ENCODE results near the gene SLC26A3. TPM values are rescaled to one million over a fixed set of nuclear protein-coding genes. Genes with fewer than 3 reads are reported as not detected.

SLC26A3 gene
- total and polyA plus RNA-seq, 2 of the 8 experiments (the other 6 are each of a cell fraction or from before 2014, with no cell fraction given): not detected

DNA sequence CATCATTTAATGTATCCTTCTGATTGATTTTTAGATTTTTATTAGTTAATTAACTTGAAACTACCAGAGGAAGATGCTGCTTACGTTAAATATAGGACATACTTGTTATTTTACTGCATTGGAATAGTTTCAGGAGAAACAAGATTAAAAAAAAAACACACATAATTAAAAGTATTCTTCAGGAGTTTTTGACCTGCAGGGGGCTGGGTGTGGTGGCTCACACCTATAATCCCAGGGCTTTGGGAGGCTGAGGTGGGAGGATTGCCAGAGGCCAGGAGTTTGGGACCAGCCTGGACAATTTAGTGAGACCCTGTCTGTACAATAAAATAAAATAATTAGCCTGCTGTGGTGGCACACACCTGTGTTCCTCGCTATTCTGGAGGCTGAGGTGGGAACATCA lies 48.4 kb downstream of the SLC26A3 start:
- Histone ChIP-seq H2BK12ac (ENCODE audit: low read depth, low read length) (no peak overlapping the region), H3K23me2 (ENCODE audit: low read depth, low read length) (no peaks in the 10 kb centered on the region), H4K20me1 (replicated peaks in 1 of 2; ENCODE audit: control insufficient read depth in 1 of 2, insufficient read depth in 2 of 2, low read length in 2 of 2) (peaks cover 2 to 11% of the 10 kb centered on the region in 2 experiments), H2BK20ac (ENCODE audit: low read length) (no peak overlapping the region), H3K27me3 (replicated peaks in 1 of 4; ENCODE audit: control insufficient read depth in 3 of 4, extremely low read depth in 1 of 4, insufficient read depth in 3 of 4, low read length in 3 of 4) (no peaks in the 10 kb centered on the region), H3K56ac (replicated peaks; ENCODE audit: insufficient read length, low read depth, low read length) (no peak overlapping the region), H3K79me2 (ENCODE audit: control insufficient read depth in 1 of 2, insufficient read depth in 2 of 2, low read length in 2 of 2) (peaks cover 0 to 8% of the 10 kb centered on the region in 2 experiments; a peak in 2 of 4 replicates), H4K91ac (replicated peaks; ENCODE audit: insufficient read length, low read length) (no peak overlapping the region), H4K8ac (ENCODE audit: extremely low read depth, insufficient read depth, low read length) (no peak overlapping the region), H3K14ac (ENCODE audit: insufficient read length) (no peak overlapping the region), H3K9ac (replicated peaks in 1 of 4; ENCODE audit: extremely low read depth in 1 of 4, low read depth in 3 of 4, low read length in 3 of 4) (no peak overlapping the region), H3K9me3 (ENCODE audit: insufficient read depth in 2 of 2, low read depth in 1 of 2, low read length in 1 of 2) (no peaks in the 10 kb centered on the region), H2BK120ac (replicated peaks; ENCODE audit: low read depth, low read length) (no peak overlapping the region), H2BK15ac (ENCODE audit: low read length) (no peak overlapping the region), H3K4me3 (ENCODE audit: extremely low read depth in 1 of 4, insufficient read depth in 2 of 4, low read depth in 3 of 4, low read length in 4 of 4) (no peak overlapping the region), H3K27ac (ENCODE audit: low read depth, low read length) (no peak overlapping the region), H3K36me3 (ENCODE audit: control insufficient read depth in 2 of 4, insufficient read depth in 4 of 4, low read length in 3 of 4) (peaks cover 9 to 81% (median 37%) of the 10 kb centered on the region in 4 experiments; a peak in 7 of 8 replicates), H3K18ac (ENCODE audit: extremely low read depth, low read length) (no peak overlapping the region), H3K4me1 (replicated peaks in 1 of 4; ENCODE audit: control insufficient read depth in 3 of 4, insufficient read depth in 4 of 4, low read length in 3 of 4) (no peaks in the 10 kb centered on the region), H4K5ac (ENCODE audit: insufficient read length, low read depth, low read length) (no peak overlapping the region), H3K4me2 (ENCODE audit: insufficient read depth in 1 of 2, low read depth in 2 of 2, low read length in 2 of 2) (no peak overlapping the region), H3K4ac (replicated peaks; ENCODE audit: insufficient read length, low read depth, low read length) (no peak overlapping the region), H3K79me1 (ENCODE audit: low read depth, low read length) (peaks cover 4% of the 10 kb centered on the region; the same call in 1 of the 2 replicates), H2AFZ (ENCODE audit: low read length) (no peak overlapping the region), H2BK5ac (ENCODE audit: low read depth, low read length) (no peak overlapping the region), H2AK5ac (ENCODE audit: low read depth, low read length) (no peak overlapping the region), H3K23ac (ENCODE audit: insufficient read length) (no peak overlapping the region)
- ChIA-PET POLR2A (ENCODE audit: partially characterized antibody) (no interaction called here), CTCF (ENCODE audit: partially characterized antibody) (no interaction called here)
- 98% methylated on average over 2 of the region's 2 CpGs; no CpG with 5 or more reads in 1 of the 2 experiments for WGBS, 2 experiments (ENCODE audit: extremely low coverage in 1 of 2, insufficient coverage in 1 of 2, insufficient read length in 1 of 2, insufficient replicate concordance in 2 of 2, low coverage in 1 of 2, low lambda C conversion rate in 2 of 2, missing lambda C conversion rate in 1 of 2)
- TF ChIP-seq SIRT6 (IDR thresholded peaks at IDR 0.05; ENCODE audit: low read length) (no peak), SRF (IDR thresholded peaks at IDR 0.05; ENCODE audit: low read depth, low read length) (no peak), SP2 (IDR thresholded peaks at IDR 0.05; ENCODE audit: low read length) (no peak), TAF1 (IDR thresholded peaks at IDR 0.05; ENCODE audit: low read depth, low read length) (no peak), SAP30 (IDR thresholded peaks at IDR 0.05; ENCODE audit: insufficient read depth, insufficient replicate concordance, low read length) (no peak), GTF2F1 (IDR thresholded peaks at IDR 0.05; ENCODE audit: borderline replicate concordance, low read depth, low read length) (no peak)
- TF ChIP-seq, protein P1, sequence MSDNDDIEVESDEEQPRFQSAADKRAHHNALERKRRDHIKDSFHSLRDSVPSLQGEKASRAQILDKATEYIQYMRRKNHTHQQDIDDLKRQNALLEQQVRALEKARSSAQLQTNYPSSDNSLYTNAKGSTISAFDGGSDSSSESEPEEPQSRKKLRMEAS (IDR thresholded peaks at IDR 0.05): no peak
- FAIRE-seq: no peak
- DNase-seq (ENCODE audit: low read depth in 1 of 2, low spot score in 2 of 2): no peak
